Gastroesophageal sphincter (tissue), 3 donors: ENCODE results near the gene NEK7.
"Not testable (repeated sequence)": the region's sequence is repeated elsewhere in the genome, so short reads cannot be mapped to it uniquely, and the experiment has no call there.

Experiments
- CTCF ChIP-seq, 4 experiments: fragments of 200-600 bp in 2 of 4; fragments of 450-650 bp in 2 of 4; sonication (generic) in 1 of 4; IDR thresholded peaks; one replicate each; pipeline ENCODE4 v1.5.1; 2017 to 2019; ENCODE audit warnings: antibody characterized with exemption in 4 of 4, mild to moderate bottlenecking in 2 of 4, moderate library complexity in 2 of 4
- EP300 ChIP-seq: sonication (generic); formaldehyde crosslinking; IDR thresholded peaks from one replicate; pipeline ENCODE4 v1.6.1; 2017; ENCODE audit warnings: antibody characterized with exemption, mild to moderate bottlenecking

GRCh38 chr1:198314817-198315216, 158.0 kb downstream of the NEK7 start:
- TF ChIP-seq CTCF (IDR thresholded peaks at IDR 0.05); EP300: not testable (repeated sequence)
